NCI-H187 treated with DMSO at 0.1 percent for 48 hours (cell line): ENCODE data around the gene XPO1.
"Not testable (repeated sequence)": the region's sequence is repeated elsewhere in the genome, so short reads cannot be mapped to it uniquely, and the experiment has no call there.

Source experiments
- DNase-seq: peaks from one replicate; lab custom pipeline; 2025; lab: John Stamatoyannopoulos, UW

Gene XPO1

DNA sequence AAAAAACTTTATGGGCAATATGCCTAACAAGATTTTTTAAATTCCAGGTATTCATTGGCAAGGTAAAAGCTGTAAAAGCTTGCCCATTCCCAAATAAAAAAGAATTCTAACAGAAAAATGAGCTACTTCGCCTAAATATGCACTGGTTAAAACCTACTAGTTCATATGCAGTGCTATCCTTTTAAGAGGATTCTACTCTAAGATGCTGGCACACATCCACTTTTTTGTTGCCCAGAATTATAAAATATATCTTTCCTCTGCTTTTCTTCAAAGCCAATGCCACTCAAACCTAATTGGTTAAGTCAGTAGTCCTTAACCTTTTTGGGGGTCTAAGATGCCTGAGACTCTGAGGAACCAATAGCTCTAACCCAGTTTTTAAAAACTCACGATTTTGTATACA lies 3.2 kb downstream of the XPO1 start:
- no peak for DNase-seq

DNA sequence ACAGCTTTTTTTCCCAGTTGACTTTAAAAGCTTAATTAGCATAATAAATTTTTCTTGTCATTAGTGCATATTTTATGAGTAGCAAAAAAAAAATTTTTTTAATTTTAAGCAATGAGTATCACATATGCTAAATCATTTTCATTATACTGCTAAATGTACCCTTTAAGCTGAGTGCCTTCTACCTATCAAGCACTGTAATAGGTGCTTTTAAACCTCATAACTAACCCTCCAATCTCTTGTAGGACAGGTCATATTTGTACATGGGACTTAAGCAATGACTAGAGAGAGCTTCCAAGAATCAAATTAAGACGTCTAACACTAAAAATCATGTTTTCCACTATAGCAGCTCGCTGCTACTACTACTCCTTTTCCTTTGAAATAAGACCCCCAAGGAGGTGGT lies 7.4 kb downstream of the XPO1 start:
- DNase-seq, result no peak

DNA sequence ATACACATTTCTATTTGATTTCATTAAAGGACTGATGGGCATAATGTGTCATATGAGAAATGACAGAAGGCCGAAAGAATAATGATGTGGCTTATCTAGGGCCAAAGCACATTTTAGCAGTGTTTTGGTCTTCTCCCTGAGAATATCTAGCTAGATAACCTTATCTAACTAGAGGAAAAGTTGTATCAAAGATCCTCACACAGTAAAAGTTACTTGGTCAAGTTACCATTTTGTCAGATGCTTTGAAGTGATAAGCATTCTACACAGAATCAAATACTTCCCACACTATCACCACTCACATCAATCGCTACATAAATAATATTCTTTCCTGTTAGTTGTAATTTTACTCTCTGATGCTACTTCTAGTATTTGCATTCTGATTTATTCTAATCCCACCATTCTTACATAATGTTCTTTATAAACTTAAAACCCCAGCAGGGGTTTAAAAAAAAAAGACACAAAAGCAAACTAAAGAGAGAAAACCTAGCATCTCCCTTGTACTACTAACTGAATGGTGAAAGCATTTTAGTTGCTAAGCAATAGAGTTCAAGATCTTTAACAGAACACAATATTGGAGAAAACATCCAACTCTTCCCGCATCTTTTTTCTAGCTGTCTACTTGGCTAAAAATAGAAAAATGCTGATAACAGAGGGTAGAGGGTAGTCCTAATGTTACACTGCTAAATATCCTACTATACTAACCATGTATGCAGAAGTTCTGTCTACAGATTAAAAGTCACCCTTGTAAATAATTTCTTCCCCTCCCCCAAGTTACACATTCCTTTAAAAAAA lies 8.0 kb downstream of the XPO1 start:
- no peak for DNase-seq

DNA sequence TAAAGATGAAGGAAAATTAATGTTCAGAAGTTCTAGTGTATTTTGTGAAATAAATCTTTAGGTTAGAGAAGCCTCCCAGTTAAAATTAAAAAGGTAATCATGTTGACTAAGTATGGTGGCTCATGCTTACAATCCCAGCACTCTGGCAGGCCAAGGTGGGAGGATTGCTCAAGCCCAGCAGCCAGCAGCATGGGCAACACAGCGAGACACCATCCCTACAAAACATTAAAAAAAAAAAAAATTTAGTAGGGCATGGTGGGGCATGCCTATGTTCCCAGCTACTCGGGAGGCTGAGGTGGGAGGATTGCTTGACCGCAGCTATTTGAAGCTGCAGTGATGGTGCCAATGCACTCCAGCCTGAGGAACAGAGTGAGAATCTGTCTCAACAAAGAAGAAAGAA lies 17.9 kb downstream of the XPO1 start:
- no peak for DNase-seq

DNA sequence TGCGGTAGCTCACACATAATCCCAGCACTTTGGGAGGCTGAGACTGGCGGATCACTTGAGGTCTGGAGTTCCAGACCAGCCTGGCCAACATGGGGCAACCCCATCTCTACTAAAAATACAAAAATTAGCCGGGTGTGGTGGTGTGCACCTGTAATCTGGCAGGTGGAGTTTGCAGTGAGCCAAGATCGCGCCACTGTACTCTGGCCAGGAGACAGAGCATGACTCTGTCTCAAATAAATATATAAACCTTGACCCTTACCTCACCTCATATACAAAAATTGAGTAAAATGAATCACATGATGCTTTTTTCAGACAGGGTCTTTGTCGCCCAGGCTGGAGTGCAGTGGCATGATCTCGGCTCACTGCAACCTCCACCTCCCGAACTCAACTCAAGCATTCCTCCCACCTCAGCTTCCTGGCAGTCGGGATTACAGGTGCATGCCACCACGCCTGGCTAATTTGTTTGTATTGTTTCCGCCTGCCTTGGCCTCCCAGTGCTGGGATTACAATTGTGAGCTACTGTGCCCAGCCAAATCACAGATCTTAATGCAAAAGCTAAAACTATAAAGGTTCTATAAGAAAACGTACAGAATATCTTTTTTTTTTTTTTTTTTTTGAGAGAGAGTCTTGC lies 25.3 kb downstream of the XPO1 start:
- no peak for DNase-seq

DNA sequence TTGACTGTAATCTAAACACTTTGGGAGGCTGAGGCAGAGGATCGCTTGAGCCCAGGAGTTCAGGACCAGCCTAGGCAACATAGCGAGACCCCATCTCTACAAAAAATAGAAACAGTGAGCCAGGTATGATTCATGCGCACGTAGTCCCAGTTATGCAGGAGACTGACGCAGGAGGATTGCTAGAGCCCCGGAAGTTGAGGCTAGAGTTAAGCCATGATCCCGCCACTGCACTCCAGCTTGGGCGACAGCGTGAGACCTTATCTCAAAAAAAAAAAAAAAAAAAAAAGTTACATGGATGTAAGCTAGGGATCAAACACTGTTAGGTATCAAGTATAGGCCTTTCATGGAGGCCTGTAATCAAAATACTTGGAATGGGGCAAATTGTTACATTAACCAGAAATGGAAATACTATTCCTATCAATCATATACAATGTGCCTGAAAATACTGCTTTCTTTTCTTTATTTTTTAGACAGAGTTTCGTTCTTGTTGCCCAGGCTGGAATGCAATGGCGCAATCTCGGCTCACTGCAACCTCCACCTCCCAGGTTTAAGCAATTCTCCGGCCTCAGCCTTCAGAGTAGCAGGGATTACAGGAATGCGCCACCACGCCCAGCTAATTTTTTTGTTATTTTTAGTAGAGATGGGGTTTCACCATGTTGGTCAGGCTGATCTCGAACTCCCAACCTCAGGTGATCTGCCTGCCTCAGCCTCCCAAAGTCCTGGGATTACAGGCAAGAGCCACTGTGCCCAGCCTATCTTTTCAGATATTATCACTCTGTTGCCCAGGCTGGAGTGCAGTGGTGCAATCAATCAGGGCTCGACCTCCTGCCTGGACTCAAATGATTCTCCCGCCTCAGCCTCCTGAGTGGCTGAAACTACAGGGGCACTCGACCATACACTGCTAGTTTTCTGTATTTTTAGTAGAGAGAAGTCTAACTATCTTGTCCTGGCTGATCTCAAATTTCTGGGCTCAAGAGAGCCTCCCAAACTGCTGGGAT lies 27.2 kb downstream of the XPO1 start:
- no peak for DNase-seq

DNA sequence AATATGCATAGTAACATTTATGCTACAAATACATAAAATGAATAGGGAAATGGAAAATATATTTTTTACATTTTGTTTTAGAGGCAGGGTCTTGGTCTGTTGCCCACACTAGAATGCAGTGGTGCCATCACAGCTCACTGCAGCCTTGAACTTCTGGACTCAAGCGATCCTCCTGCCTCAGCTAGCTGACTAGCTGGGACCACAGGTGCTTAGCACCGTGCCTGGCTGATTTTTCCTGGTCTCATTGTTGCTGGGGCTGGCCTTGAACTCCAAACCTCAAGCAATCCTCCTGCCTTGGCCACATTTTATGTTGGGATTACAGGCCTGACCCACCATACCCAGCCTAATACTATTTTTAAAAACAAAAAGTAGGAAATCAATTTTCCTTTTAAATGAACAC lies 33.2 kb downstream of the XPO1 start:
- no peak for DNase-seq

DNA sequence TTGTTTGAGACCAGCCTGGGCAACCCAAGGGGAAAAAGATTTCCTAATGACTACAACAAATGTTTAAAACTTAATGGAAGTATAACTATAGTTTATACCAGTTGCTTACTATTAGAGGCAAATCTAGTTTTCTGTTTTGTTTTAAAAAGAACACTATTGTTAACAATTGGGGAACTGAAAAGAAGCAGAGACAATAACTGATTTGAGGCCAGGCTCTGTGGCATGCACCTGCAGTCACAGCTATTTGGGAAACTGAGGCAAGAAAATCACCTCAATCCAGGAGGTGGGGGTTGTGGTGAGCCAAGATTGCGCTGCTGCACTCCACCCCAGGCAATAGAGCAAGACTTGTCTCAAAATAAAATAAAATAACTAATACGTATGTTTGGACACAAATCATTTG lies 39.1 kb downstream of the XPO1 start:
- no peak for DNase-seq

DNA sequence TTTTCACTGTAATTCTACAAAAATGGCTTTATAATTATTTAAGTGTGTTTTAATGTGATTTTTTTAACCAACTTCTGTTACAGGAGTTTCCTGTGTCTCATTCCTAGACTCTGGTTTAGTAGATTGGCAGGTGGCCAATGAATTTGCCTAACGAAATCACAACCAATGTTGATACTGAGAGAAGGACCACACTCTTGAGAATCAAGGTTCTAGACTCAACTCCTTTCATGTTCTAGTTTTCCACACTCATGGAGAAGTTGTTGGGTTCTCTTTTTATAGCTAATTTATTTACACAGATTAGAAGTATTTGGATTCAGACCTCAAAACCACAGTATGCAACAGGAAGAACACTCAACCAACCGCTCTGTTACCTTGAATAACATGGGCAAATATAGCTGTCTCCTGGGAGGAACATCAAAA lies 44.6 kb downstream of the XPO1 start:
- DNase-seq, result no peak

DNA sequence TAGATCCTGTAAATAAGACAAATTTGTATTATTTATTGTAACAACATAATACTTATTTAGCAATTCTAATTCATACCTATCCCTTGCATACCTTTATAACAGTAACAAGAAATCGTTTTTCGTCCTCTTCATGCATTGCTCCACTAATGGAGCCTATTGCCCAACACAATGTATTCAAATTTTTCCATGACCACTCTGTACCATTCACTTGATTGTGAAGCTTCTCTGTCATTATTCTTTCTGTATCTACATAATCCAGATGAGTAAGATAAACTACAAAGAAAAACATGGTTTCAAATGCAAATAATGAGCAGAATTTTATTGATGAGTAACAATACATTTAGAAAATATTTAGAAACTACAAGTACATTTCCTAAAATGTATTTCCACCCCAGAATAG lies 45.7 kb downstream of the XPO1 start:
- no peak for DNase-seq

DNA sequence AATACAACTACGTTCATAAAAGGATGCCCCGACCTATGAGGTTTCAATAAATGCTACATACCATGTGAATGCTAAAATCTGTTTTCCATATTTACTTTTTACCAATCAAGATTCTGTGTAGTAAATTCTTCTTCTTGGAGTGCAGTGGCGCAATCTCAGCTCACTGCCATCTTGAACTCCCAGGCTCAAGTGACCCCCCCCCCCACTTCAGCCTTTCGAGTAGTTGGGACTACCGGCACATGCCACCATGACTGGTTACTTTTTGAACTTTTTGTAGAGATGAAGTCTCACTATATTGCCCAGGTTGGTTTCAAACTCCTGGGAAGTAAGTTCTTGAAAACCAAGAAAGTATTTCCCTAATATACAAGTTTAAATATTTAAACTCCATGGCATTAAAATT lies 52.9 kb downstream of the XPO1 start:
- no peak for DNase-seq

DNA sequence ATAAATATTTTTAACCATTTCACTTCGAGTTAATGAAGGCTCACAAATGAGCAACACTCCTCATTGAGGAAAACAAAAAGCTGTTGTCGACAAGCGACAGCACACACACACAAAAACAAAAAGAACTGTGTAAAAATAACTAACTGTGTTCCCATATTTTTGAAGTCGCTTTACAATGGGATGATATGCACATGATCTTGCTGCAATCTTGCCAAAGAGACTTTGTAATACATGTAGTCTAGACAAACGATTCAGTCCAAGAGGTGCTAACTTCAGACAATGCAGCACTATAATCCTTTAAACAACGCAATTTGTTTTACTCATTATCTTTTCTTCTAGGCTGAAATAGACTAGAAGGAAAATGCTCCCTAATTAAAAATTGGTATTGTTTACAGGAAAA lies 60.1 kb downstream of the XPO1 start:
- DNase-seq, result no peak

DNA sequence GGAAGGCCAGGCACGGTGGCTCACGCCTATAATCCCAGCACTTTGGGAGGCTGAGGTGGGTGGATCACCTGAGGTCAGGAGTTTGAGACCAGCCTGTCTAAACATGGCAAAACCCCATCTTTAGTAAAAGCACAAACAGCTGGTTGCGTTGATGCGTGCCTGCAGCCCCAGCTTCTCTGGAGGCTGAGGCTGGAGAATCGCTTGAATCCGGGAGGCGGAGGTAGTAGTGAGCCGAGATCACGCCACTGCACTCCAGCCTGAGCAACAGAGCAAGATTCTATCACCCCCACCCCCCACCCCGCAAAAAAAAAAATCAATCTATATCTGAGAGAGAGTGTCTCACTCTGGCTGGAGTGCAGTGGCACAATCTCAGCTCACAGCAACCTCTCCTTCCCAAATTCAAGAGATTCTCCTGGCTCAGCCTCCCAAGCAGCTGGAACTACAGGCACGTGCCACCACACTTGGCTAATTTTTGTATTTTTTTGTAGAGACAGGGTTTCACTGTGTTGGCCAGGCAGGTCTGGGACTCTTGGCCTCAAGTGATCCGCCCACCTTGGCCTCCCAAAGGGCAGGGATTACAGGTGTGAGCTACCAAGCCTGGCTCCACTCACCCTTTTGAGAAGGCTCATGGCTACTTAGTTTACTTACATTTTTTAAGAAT lies 61.1 kb downstream of the XPO1 start:
- not testable (repeated sequence) for DNase-seq

DNA sequence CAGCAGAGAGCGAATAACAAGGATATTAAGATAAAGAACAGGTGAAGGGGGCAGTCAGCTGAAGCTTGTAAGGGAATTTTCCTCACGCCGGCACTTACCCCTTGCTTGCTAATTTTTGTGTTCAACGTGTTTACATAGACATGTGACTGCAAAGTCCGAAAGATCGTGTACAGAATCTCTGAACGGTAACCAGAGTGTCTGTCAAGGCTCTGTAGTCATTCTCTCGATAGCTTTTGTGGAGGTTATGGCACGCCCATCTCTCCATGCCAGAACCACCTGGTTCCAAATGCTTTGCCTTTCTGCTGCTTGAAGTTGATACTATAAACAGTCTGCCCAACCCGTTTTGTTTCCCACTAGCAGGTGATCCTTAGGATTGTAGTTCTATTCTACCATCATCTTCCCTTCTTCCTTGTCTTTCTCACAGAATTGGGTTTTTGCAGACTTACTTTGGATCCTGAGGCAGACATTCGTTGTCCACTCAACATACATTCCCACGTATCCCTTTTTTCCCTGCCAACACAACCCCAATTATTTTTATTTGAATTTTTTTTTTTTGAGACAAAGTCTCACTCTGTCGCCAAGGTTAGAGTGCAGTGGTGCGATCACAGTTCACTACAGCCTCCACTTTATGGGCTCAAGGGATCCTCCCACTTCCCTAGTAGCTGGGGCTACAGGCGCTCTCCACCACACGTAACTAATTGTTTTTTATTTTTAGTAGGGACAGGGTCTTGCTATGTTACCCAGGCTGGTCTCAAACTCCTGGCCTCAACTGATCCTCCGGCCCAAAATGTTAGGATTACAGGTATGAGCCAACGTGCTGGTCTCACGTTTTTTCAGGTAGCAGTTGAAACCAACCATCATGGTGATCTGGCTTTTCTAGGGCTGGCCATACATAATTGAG lies 66.0 kb downstream of the XPO1 start:
- DNase-seq, result peak; percentile 51

DNA sequence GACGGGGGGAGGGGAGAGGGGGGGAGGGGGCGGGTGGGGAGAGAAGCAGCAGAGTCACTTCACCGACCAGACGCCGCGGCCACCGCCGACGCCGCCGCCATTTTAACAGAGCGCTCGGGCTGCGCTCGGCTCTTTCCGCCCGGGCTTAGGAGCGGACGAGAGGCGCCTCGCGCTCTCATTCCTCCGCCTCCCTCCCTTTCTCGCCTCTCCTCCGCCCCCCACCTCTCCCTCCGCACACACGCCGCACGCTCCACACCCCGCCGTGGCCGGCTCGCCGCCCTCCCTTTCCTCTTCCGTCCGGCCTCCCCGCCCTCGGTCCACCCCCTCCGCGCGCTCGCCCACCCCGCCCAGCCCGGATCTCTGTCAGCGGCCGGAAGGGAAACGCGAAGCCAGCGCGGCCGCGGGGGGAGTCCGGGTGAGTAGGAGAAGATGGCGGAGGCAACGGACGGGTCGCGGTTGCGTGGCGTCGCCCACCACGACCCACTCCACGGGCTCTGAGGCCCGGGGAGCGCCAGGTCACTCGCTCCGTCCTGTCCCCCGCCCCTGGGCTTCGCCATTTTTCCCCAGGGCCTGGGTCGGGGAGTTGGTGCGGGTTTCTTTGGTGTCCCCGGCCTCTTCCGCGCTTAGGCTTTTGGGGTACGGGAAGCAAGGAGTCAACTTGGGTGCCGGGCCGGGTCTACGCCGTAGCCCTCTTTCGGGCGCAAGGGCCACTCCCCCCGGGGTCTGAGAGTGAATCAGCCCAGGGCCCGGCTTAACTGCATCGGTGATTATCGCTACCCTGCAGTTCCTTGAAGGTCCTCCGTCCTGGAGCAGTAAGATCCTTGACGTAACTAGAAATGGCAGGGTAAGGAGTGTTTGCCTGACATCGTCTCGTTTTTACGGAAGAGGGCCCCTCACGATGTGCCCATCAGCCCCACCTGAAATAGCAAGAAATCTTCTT lies 66.9 kb downstream of the XPO1 start, which contains the start of gene USP34:
TSS of gene USP34 (minus strand) at position 123 of the 940 bp plus-strand sequence. CDS start 395 bp downstream, outside the sequence.
- peak; percentile 81 for DNase-seq

DNA sequence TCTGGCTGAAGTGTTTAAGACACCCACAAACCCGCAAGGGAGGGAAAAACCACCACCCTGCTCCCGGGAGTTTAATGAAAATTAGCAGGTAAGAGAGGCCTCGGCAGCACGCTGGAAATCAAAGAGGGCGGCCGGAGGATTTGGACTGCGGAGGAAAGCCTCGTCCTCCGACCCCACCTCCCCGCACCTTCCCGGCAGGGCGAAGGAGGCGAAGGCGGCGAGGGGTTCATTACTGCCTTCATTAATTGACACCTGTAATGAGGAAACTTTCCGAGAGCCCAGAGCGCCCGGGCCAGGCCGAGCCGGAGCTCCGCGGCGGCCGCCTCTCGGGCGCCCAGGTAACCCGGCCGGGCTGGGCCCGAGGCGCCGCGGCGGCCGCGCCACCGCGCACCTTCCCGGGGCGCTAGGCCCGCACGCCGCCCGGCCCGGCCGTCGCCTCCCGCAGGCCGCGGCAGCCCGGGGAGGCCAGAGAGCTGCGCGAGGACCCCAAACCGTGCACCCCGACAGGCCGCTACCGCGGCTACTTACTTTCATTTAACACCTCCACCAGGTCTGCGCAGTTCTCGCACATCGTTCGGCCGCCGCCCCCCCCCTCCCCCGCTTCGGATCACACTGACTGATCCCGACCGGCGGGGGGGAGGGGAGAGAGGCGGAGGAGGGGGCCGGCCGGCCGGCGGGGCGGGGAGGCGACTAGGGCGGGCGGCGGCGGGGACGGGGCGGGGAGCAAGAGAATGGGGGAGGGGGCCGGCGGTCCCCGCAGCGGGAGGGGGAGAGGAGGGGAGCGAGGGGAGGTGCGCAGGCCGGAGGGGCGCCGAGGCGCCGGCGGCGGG lies 67.8 kb downstream of the XPO1 start:
- peak; percentile 51 for DNase-seq

DNA sequence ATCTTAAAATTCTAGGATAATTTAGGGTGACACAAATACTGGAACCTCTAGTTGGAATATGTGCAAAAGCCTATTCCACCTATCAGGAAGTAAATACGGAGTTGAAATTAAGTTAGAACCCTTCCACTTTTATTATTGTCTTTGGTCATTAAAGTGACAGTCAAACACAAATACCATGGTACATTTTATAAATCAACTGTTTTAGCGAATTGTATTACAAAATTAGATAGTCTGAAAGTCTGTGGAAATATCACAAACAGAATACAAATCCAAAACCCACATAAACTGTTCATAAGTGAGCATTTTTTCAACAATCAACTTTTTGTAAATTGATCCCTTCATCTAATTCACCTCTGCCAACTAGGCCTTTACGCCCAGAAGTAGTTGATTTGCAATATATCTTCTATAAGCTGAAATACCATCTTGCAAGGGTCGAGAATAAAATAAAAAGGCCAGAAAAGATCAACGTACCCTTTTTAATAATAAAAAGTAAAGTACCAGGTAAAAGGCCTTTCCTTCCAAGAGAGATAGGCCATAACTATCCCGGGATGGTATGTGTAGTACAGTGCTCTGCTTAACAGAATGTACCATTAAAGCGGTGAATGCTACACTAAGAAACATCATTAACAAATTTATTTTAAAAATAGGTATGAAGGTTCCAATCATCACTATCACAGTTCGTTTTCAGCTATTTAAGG lies 68.6 kb downstream of the XPO1 start:
- no peak for DNase-seq

DNA sequence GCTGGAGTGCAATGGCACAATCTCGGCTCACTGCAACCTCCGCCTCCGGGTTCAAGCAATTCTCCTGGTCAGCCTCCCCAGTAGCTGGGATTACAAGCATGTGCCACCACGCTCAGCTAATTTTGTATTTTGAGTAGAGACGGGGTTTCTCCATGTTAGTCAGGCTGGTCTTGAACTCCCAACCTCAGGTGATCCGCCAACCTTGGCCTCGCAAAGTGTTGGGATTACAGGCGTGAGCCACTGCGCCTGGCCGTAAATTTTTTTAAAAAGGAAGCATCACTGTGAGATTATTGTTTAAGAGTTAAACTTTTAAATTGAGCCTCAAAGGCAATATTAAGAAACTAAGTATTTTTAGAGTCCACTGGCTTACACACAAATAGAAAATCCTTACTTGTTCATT lies 69.9 kb downstream of the XPO1 start:
- not testable (repeated sequence) for DNase-seq
